Lung (tissue), 12 donors: Measurements from ENCODE around the gene ANKRD6. TPM values are rescaled to one million over a fixed set of nuclear protein-coding genes. Genes with fewer than 3 reads are reported as not detected.
"Not testable (repeated sequence)": the region's sequence is repeated elsewhere in the genome, so short reads cannot be mapped to it uniquely, and the experiment has no call there.

ENCODE experiments used
- ATAC-seq: fragments of 200-7000 bp; cut with Tn5 transposase; one replicate; pipeline ENCODE4 v1.9.1; 2020; ENCODE audit warnings: moderate number of reproducible peaks; ENCODE audit not compliant: insufficient read depth, low FRiP score
- DNase-seq, 3 donors: peaks; one replicate each; pipeline ENCODE4 v3.0.0-alpha.2; 2013 to 2017
- H3K27ac ChIP-seq, 2 donors: one replicate each; pipeline ENCODE4 v1.5.1; 2013; ENCODE audit warnings: mild to moderate bottlenecking in 2 of 2, moderate library complexity in 2 of 2, control low read depth in 1 of 2, inconsistent platforms in 1 of 2, low read depth in 1 of 2, low read length in 1 of 2
- H3K27me3 ChIP-seq, 3 donors: one replicate each; pipeline ENCODE4 v1.5.1; 2013; ENCODE audit warnings: low read length in 2 of 3; ENCODE audit not compliant: control insufficient read depth in 3 of 3, insufficient read depth in 3 of 3
- H3K36me3 ChIP-seq, 4 donors: one replicate each; pipeline ENCODE4 v1.5.1; 2013; ENCODE audit warnings: low read length in 4 of 4, mild to moderate bottlenecking in 1 of 4, moderate library complexity in 1 of 4; ENCODE audit not compliant: control insufficient read depth in 4 of 4, insufficient read depth in 4 of 4
- H3K4me1 ChIP-seq, 5 donors: one replicate each; pipeline ENCODE4 v1.5.1; 2013; ENCODE audit warnings: low read length in 5 of 5, mild to moderate bottlenecking in 2 of 5, moderate library complexity in 1 of 5; ENCODE audit not compliant: control insufficient read depth in 5 of 5, insufficient read depth in 5 of 5
- H3K4me3 ChIP-seq: one replicate; pipeline ENCODE4 v1.5.1; 2013; ENCODE audit warnings: mild to moderate bottlenecking, control low read depth, moderate library complexity
- H3K9ac ChIP-seq, 2 donors: one replicate each; pipeline ENCODE4 v1.5.1; 2013; ENCODE audit warnings: low read length in 2 of 2, control low read depth in 1 of 2; ENCODE audit not compliant: insufficient read depth in 1 of 2
- H3K9me3 ChIP-seq, 4 donors: one replicate each; pipeline ENCODE4 v1.5.1; 2013; ENCODE audit warnings: low read length in 3 of 4, mild to moderate bottlenecking in 1 of 4, moderate library complexity in 1 of 4; ENCODE audit not compliant: control insufficient read depth in 4 of 4, insufficient read depth in 3 of 4
- CTCF ChIP-seq: IDR thresholded peaks from 2 replicates; pipeline ENCODE4 v1.5.1; 2012; ENCODE audit warnings: mild to moderate bottlenecking; ENCODE audit errors: control extremely low read depth, extremely low read depth
- WGBS, 2 donors: extraction: QIAGEN DNeasy Blood & Tissue Kit; methylation state at CpG; one replicate each; pipeline ENCODE4 v1.1.7; 2013; 5-methylcytosine and 5-hydroxymethylcytosine counted together
- polyA plus RNA-seq, 2 donors: library from polyadenylated mRNA; stranded (reverse); fragments of 200-250 nt; gene quantifications; one replicate each; pipeline ENCODE4 v1.2.1, GENCODE V29; 2013
- total RNA-seq, 2 donors: library from RNA; depleted of rRNA in 1 of 2; stranded (reverse); fragments of >200 nt in 1 of 2; gene quantifications; one replicate each; pipeline ENCODE4 v1.2.1, GENCODE V29; 2014 to 2021
- donor health status: control.
- donor health status: control.
- donor health status: Bipolar disorder and iron deficiency.
- donor health status: healthy.
- donor health status: DM: yes; HTN: yes; CAD: no.

Gene ANKRD6
- total and polyA plus RNA-seq, 4 donors = 4.4 to 29.4 (median 16.0) TPM

DNA sequence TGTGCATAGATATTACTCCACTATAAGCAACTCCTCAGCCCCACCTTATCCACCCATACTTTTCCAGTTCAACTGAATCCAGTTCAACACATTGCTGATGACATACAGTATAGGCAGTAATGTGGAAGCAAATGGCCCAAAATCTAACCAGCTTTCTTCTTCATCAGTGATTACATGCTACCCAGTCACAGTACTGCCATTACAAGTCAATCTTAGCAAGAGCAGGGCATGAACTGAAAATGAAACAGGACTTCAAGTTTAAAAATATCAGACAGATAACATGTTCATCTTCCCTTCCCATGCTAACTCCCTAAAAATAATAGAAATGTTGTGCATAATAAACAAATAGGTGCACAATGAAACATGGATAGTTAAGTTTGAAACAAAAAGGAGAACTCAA lies 40.1 kb upstream of the ANKRD6 start:
- Histone ChIP-seq H3K9ac (no peak overlapping the region), H3K27me3 (no peaks in the 10 kb centered on the region), H3K36me3 (no peaks in the 10 kb centered on the region), H3K4me3 (no peak overlapping the region), H3K4me1 (peaks cover 0 to 6% (median 0%) of the 10 kb centered on the region in 5 donors), H3K9me3 (peaks cover 0 to 2% (median 0%) of the 10 kb centered on the region in 4 donors), H3K27ac (no peak overlapping the region)
- ATAC-seq = no peak
- DNase-seq = no peak
- no peak for TF ChIP-seq CTCF

DNA sequence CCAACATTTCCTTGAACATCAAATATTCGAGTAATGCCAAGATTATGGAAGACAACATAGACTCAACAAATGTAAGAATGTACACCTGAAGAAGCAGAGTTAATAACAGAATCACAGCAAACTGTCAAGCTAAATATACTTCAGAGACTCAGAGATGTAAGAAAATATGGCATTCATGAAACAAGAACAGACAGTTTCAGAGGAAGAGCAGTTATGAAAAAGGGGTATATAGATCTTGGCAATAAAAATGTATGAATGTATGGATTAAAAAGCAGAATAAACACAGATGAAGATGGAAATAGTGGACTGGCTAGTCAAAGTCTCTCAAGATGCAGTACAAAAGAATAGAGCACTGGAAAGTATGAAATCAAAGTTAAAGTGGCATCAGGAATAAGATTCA lies 39.3 kb upstream of the ANKRD6 start:
- 93 to 97% methylated on average over 1 of the region's 1 CpG for WGBS, 2 donors
- Histone ChIP-seq H3K36me3 (no peaks in the 10 kb centered on the region), H3K27ac (no peak overlapping the region), H3K4me3 (no peak overlapping the region), H3K9ac (no peak overlapping the region), H3K27me3 (no peaks in the 10 kb centered on the region), H3K4me1 (peaks cover 0 to 2% (median 0%) of the 10 kb centered on the region in 5 donors), H3K9me3 (peaks cover 0 to 2% (median 0%) of the 10 kb centered on the region in 4 donors)
- DNase-seq = no peak
- no peak for ATAC-seq
- no peak for TF ChIP-seq CTCF

- H3K9ac ChIP-seq, H3K4me3 ChIP-seq, DNase-seq, H3K27me3 ChIP-seq, H3K27ac ChIP-seq, H3K4me1 ChIP-seq, ATAC-seq, H3K36me3 ChIP-seq, H3K9me3 ChIP-seq: not testable (repeated sequence)
- 79 to 85% methylated on average over 4 of the region's 4 CpGs for WGBS, 2 donors
Measured at GRCh38 chr6:89397884-89398283, 35.1 kb upstream of the ANKRD6 start.

- no peak for ATAC-seq
- WGBS, 2 donors = 84 to 90% methylated on average over 7 of the region's 7 CpGs
- no peak overlapping the region for H3K4me3 ChIP-seq
Measured at GRCh38 chr6:89398762-89399525, 34.0 kb upstream of the ANKRD6 start.

More at GRCh38 chr6:89398762-89399525, 34.0 kb upstream of the ANKRD6 start:
- DNase-seq = peak; percentile 36 to 72 (median 63)
- Histone ChIP-seq H3K9ac (no peak overlapping the region), H3K4me1 (peaks cover 0 to 3% (median 0%) of the 10 kb centered on the region in 5 donors), H3K36me3 (no peaks in the 10 kb centered on the region), H3K27ac (no peak overlapping the region), H3K27me3 (no peaks in the 10 kb centered on the region), H3K9me3 (no peaks in the 10 kb centered on the region)
- TF ChIP-seq CTCF = no peak
